Testis (tissue), 2 donors: ENCODE measurements around the gene FZD2.

Experiments
- POLR2A ChIP-seq: fragments of 450-650 bp; IDR thresholded peaks from one replicate; pipeline ENCODE4 v1.6.1; 2017; ENCODE audit warnings: antibody characterized with exemption, mild to moderate bottlenecking, moderate library complexity
- TF ChIP-seq, protein P1 (sequence below), 3 experiments: fragments of 450-650 bp in 2 of 3; fragments of 200-600 bp in 1 of 3; sonication (generic) in 1 of 3; IDR thresholded peaks; one replicate each; pipeline ENCODE4 v1.5.1; 2016 to 2019; ENCODE audit warnings: antibody characterized with exemption in 3 of 3, mild to moderate bottlenecking in 2 of 3, moderate library complexity in 1 of 3

DNA sequence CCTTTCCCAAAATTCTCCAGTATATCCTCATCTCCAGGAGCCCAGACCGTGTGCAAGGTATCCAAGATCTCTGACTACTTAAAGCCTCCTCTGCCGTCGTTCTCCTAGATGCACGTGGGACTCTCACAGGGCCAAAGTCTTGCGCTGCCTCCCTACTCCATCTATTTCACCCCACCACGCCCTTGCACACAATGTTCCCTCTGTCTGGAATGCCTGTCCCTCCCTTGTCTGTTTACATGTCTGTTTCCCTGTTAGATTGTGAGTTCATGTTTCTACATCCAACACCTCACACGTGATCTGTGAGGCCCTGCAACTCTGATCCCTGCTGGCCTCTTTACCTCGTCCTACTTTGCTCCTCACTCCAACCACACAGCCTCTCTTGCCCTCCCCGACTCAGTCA is 4.9 kb upstream of the FZD2 start:
- TF ChIP-seq, protein P1, sequence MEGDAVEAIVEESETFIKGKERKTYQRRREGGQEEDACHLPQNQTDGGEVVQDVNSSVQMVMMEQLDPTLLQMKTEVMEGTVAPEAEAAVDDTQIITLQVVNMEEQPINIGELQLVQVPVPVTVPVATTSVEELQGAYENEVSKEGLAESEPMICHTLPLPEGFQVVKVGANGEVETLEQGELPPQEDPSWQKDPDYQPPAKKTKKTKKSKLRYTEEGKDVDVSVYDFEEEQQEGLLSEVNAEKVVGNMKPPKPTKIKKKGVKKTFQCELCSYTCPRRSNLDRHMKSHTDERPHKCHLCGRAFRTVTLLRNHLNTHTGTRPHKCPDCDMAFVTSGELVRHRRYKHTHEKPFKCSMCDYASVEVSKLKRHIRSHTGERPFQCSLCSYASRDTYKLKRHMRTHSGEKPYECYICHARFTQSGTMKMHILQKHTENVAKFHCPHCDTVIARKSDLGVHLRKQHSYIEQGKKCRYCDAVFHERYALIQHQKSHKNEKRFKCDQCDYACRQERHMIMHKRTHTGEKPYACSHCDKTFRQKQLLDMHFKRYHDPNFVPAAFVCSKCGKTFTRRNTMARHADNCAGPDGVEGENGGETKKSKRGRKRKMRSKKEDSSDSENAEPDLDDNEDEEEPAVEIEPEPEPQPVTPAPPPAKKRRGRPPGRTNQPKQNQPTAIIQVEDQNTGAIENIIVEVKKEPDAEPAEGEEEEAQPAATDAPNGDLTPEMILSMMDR (IDR thresholded peaks at IDR 0.05): no peak
- no peak for TF ChIP-seq POLR2A
